Gastrocnemius medialis (tissue), 4 donors: ENCODE data around the gene MACROD1.

Experiments used
- CTCF ChIP-seq, 5 experiments: fragments of 450-650 bp in 3 of 5; fragments of 200-600 bp in 2 of 5; sonication (generic) in 2 of 5; IDR thresholded peaks in 4 of 5; conservative IDR thresholded peaks in 1 of 5; 1 replicate in 4 of 5; 2 replicates in 1 of 5; pipeline ENCODE4 v1.5.1; 2016 to 2019; ENCODE audit warnings: antibody characterized with exemption in 5 of 5, mild to moderate bottlenecking in 3 of 5, moderate library complexity in 3 of 5
- POLR2A ChIP-seq, 2 donors: fragments of 450-650 bp; IDR thresholded peaks; one replicate each; pipeline ENCODE4 v1.6.1; 2017; ENCODE audit warnings: antibody characterized with exemption in 2 of 2, mild to moderate bottlenecking in 2 of 2, moderate library complexity in 2 of 2

GRCh38 chr11:64161037-64161436 lies 4.9 kb downstream of the MACROD1 start:
- TF ChIP-seq CTCF (IDR thresholded peaks at IDR 0.05 in 4 of 5, conservative IDR thresholded peaks at IDR 0.05 in 1 of 5) (no peak), POLR2A (IDR thresholded peaks at IDR 0.05) (no peak)
